Stimulated activated CD4-positive, alpha-beta T cell treated with anti-CD3 and anti-CD28 coated beads, TNF-alpha, amount 100 ng/mL, for 24 hours (primary cell): Measurements from ENCODE around the gene PAXX.
"Not testable (repeated sequence)": the region's sequence is repeated elsewhere in the genome, so short reads cannot be mapped to it uniquely, and the experiment has no call there.

Source experiments
- DNase-seq, 3 experiments: peaks; one replicate each; pipeline ENCODE4 v3.0.0-alpha.2; 2020; ENCODE audit warnings: low read depth in 3 of 3

The PAXX gene

DNA sequence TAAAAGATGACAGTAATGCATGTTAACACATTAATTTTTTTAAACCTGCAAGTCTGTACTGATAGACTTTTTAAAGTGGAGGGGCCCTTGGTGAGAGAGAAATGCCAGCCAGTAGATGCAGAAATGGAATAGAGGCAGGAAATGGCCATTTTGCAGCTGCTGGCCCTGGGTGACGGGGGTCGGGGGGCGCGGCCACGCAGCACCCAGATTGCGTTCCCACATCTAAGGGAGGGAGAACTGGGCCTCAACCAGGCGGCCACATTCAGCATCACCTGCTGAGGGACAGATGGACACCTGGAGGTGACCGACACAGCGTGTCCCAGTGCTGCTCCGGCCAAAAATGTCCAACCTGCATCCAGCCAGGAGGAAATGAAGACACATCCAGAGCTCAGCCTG is 10.4 kb downstream of the PAXX start:
- DNase-seq = no peak

DNA sequence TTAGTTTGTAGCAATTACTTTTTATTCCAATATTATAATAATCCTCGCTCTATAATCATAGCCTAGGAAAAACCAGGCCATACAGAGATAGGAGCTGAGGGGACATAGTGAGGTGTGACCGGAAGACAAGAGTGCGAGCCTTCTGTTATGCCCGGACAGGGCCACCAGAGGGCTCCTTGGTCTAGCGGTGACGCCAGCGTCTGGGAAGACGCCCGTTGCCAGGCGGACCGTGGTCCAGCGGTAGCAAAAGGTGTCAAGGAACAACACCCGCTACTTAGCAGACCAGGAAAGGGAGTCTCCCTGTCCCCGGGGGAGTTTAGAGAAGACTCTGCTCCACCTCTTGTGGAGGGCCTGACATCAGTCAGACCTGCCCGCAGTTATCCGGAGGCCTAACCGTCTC is 12.1 kb downstream of the PAXX start:
- DNase-seq = not testable (repeated sequence)

DNA sequence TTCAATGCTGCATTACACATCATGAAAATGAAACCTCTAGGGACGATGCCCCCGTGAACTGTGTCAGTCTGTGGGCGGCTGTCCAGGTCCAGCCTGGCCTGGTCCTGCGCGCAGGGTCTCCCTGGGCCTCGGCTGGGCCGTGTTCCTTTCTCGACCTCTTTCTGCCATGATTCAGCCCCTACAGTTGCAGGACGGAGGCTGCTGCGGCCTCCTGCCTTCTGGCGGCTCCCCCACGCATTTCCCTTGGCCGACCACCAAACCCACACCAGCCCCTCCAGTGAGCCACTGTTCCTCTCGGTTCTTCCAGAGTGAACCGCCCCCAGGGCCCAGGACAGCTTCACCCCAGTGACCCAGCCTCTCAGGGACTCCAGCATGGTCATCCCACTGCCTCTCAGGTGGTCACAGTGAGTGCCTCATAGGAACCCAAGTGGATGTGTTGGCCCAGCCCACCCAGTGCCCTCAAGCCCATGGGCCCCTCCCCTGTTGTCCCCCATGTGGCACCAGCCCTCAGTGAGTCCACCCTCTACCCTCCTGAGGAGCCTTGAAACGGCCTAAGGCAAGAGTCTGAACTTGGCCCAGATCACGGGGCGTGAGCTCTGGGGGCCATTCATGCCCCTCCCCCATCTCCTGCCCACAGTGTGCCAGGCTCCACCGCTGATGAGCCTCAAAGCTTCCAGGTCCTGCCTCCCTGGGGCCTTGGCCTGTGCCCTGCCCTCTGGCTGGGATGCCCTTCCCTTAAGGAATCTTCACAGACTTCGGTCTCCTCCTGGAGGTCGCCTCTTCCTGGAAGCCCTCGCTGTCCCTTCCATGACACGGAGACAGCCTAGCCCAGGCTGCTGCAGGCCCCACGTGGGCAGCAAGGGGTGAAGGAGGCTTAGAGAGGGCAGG is 14.1 kb downstream of the PAXX start:
- no peak for DNase-seq

DNA sequence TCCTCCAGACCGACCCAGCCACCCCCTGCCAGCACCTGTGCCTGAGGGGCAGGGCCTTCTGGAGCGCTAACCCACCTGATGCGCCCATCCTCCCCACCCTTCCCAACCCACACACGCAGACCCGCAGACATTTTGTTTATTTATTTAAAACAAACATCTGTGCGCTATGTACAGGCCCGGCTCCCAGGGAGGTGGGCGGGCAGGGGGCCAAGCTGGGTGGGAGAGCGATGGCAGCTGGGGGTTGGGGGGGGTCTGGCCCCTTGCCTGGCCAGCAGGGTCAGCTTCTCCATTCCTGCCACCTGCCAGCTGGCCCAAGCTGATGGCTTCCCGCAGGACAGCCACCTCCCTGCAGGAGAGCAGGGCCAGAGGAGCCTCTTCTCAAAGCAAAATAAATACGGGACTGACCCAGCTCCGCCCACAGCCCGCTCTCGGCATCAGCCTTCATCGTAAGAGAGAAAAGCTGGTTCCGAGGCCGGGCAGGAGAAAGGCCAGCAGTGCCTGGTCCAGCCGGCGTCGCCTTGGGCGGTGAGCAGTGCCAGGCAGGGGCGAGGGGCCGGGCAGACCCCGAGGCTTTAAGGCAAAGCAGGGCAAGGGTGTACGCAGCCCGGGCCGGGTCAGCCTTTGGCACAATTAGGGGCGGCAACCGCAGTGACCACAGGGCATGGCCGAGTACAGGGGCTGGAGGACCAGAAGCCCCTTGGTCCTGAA is 15.0 kb downstream of the PAXX start:
- no peak for DNase-seq

DNA sequence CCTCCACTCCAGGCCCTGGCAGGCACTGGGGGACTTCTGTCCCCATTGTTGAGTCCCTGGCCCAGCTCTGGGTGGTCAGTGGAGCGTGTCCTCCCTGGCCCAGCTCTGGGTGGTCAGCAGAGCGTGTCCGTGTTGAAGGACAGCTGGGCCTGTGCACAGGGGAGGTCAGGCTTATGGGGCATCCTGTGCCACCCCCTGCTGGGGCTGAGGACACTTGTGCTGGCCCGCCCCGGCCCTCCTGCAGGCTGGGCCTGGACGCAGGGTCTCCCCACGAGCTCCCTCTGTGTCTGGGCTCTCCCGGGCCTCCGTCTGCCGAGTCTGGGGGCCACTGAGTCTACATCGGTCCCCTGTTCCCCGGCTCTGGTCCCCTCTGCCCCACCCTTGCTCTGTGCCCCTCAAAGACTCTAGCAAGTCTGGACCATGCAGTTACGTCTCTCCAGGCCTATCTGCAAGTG is 15.6 kb downstream of the PAXX start:
- DNase-seq = no peak

DNA sequence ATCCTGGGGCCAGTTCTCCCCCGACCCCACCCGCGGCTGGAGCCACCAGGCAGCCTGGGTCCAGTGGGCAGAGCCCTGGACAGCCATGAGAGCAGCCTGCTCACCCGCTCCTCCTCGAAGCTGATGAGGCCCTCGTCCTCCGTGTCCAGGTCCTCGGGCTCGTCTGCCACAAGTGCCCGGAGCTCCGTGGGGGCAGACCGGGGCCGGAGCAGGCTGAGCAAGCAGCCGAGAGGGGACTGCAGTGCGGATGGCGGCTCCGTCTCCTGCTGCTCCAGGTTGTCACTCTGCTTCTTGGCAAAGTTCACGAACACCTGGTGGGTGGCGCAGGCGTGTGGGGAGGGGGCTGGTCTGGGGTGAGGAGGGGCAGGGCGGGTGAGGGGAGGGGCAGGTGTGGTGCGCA is 16.1 kb downstream of the PAXX start:
- DNase-seq = no peak

DNA sequence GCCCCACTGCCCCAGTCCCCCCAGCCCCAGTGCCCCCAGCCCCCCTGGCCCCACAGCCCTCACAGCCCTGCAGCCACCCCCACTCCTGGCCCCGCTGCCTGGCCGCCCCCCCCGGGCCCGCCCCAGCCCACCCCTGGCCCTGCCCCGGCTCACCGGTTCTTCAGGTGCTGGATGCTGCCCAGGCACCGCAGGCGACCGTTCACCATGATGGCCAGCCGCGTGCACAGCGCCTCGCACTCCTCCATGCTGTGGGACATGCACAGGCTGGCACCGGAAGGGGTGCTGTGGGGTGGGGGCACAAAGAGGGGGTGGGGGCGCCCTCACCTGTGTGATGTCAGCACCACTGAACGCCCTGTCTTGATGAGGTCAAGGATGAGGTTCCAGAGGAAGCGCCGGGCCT is 17.0 kb downstream of the PAXX start:
- no peak for DNase-seq

DNA sequence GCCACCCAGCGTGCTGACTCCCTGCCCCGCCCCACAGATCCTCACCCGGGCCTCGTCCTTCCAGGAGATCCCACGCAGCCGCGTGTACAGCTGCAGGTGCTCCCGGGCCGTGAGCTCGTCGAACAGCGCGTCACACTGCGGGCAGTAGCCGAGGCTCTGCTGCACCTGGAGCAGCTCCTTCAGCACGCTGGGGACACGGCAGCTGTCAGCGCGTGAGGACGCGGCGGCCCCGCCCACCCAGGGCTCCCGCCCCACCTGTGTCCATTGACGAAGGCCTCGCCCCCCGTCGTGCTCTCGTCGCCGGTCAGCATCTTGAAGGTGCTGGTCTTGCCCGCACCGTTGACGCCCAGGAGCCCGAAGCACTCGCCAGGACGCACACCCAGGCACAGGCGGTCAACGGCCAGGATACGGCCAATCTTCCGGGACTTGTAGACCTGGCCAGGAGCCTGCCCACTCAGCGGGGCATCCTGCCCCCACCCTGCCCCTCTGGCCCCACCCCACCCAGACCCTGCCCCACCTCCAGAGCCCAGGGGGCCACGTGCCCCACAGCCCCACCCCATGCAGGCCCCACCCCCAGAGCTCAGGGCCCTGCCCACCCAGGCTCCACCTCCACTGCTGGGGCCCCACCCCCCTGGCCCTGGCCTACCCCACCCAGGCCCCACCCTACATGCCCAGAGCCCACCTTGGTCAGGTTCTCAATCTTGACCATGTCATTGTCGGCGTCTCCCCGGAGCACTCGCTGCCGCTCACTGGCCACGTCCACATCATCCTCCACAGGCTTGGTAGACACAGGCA is 17.9 kb downstream of the PAXX start:
- DNase-seq = no peak

DNA sequence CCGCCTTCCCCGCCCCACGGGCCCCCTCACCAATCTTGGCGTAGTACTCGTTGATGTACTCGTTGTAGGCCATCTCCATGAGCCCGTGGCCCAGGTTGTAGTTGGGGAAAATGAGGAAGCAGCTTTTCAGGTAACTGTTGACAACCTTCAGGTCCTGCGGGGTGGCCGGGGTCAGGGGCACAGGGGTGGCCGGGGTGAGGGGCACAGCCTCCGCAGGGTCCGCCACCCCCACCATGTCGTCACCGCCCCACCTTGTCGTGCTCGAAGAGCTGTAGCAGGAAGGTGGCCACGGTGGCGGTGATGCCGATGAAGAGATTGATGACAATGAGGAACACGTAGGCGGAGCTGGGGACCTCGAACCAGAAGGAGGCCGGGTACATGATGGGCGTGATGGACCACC is 18.9 kb downstream of the PAXX start:
- DNase-seq = no peak

DNA sequence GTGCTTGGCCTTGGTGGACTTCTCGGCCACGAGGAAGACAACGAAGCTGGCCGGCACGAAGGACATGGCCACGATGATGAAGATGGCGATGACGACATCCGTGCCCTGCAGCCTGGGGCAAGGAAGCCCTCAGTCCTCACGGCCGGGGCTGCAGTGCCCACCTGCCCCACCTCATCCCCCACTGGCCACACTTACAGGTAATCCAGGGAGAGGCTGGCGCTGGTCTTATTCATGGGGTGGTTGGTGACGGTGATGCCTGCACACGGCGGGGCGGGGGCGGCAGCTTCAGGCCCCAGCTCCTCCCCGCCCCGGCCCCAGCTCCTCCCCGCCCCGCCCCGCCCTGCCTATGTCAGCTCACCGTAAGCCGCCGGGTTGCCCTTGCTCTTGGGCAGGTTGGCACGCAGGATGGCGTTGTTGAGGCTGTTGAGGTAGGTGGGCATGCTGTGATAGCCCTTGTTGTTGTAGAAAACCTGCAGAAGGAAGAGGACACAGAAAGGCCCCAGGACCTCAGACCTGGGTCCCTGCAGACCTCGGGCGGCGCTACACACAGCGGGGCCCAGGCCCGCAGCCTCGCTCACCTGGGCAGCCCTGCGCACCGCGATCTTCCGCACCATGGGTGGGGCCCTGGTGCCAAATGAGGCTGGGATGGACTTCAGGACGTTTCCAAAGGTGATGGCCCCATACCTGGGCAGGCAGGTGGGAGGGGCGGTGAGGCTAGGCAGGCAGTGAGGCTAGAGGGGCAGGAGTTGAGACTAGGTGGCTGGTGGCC is 19.9 kb downstream of the PAXX start:
- DNase-seq = no peak

DNA sequence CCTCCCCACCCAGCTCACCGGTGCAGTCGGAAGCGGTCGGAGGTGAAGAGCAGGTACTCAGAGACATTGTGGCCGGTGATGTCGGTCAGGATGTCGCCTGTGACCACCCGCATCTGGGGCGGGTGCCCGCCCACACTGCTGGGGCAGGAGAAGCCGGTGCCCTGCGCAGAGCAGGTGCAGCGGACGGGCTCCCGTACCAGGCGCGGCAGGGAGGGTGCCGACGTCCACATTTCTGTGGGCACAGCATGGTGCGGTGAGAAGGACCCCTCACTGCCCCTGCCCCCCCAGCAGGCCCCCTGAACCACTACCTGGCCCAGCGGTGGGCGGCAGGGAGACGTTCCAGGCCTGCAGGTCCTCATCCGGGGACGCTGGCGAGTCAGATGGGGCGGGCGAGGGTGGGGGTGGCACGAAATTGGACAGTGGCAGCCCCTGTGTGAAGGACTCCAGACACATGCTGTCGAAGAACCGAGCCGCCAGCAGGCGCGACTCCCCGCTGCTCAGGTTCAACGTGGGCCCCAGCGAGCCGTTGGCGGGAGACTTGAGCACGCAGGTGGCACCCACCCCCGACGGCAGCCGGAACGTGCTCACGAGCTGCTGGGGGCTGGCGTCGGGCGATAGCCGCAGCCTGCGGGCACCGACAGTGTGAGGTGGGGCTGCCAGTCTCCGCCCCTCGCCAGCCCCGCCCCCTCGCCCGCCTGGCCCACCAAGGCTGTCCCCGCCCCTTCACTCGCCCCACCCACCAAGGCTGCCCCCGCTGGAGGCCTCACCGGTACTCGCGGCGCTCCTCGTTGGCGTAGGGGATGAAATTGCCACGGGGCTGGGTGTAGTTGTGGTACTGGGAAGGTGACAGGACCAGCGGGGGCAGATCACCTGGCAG is 20.7 kb downstream of the PAXX start:
- DNase-seq = no peak

DNA sequence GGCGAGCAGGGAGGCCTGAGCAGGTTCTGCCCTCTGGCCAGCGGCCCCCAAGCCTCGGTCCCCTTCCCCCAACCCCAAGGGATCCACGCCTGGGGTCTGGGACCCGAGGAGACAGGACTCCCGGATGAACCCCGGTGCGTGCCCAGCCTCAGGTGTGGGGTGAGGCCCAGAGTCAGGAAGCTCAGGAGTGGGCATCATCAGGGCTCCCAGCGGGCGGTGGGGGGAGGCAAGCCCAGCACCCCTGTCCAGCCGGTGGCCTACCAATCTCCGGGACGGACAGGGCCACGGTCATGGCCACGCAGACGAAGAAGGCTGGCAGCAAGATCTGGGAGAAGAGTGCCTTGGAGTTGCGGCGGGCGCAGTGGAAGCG is 21.3 kb downstream of the PAXX start:
- DNase-seq = no peak

DNA sequence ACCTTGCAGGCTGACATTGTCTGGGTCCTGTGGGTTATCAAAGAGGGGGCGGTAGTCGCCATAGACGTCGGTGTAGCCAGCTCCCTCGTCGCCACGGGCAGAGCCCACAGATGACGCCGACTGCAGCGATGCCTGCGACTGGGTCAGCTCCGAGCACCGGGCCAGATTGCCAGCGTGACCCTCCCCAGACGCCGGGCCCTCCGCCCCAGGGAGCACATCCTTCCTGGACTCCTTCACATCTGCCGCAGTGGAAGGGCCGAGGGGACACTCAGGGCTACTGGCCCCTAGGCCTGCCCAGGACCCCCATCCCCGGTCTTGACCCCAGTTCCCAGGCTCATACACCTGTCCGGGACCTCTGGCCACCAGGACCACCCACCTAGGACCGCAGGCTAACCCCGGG is 21.9 kb downstream of the PAXX start:
- no peak for DNase-seq

DNA sequence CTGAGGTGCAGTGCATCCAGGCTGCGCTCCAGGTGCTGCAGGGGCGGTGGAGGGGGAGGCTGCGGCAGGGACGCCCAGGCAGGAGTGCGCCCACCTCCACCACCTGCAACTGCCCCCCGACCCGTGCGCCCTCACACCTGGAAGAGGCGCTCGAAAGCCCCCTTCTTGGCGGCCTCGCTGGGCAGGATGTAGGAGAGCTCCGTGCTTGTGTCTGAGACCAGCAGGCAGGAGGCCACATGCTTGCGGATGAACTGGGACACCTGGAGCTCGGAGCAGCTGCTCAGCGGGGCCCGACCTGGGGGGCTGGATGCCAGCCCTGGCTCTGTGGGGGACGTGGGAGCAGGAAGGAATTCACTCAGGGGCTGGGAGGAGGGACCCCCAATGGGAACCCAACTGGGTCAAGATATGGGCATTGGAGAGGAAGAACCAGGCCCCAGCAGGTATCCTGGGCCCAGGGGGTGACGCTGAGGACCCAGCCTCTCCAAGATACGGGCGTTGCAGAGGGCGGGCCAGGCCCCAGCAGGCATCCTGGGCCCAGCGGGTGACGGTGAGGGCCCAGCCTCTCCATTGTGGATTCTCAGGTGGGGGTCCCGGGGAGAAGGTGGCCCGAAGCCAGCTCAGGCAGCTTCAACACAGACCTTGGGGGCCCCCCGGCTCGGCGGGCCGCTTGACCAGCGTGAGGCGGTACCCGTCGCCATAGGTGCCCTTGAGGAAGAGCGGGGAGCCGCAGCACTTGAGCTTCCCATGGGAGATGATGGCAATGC is 22.7 kb downstream of the PAXX start:
- DNase-seq = no peak

DNA sequence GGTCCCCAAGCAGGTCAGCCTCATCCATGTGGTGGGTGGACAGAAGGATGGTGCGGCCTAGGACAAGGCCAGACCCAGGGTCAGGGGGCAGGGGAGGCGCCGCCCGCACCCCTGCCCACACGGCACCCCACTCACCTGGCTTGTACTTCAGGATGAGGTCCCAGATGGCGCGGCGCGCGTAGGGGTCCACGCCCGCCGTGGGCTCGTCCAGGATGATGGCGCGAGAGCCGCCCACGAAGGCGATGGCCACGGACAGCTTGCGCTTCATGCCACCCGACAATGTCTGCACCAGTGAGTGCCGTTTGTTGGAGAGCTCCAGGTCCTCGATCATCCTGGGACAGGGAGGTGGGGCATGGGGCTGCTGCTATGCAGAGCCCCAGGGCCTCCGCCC is 23.3 kb downstream of the PAXX start:
- DNase-seq = no peak

DNA sequence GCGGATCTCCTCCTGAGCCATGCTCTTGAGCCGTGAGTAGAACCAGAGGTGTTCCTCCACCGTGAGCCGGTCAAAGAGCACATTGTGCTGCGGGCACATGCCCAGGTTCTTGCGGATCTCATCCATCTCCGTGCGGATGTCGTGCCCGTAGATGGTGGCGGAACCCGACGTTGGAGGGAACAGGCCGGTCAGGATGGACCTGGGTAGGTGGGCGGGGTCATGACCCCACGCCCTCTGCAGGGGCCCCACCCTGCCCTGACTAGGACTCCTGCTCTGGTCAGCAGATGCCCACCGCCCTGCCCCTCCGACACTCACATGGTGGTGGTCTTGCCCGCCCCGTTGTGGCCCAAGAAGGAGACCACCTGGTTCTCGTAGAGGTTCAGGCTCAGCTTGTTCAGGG is 23.8 kb downstream of the PAXX start:
- no peak for DNase-seq

DNA sequence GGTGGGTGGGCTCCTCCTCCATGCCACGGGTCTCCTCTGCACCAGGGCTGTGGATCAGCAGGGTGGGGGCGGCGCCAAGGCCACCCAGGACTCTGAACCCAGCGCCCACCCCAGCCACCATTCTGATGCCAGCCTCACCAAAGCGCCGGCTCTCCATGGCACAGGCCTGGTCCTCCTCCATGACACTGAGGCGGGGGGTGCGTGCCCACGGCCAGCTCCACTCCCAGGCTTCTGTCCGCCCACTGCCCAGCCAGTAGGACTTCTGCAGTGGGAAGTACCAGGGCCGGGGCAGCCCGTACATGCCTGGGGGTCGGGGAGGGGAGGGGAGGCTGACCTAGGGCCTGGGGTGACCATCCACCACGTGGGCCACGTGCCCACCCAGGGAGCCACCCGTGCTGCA is 24.2 kb downstream of the PAXX start:
- DNase-seq = no peak

DNA sequence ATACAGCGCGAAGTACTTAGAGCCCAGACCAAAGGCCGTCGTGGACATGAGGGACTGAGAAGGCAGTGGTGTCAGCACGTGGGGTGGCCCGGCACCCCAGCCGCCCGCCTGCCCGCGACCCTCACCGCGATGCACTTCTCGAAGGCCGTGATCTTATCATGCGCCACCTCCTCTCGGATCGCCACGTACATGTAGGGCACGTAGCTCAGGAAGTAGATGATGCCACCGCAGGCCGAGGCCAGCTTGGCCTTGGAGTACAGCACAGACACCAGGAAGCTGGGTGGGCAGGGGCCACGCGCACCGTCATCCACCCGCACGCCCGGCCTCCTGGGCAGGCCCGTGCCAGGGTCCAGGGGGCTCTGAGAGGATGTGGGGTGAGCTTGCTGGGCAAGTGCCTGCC is 24.8 kb downstream of the PAXX start:
- DNase-seq = no peak

DNA sequence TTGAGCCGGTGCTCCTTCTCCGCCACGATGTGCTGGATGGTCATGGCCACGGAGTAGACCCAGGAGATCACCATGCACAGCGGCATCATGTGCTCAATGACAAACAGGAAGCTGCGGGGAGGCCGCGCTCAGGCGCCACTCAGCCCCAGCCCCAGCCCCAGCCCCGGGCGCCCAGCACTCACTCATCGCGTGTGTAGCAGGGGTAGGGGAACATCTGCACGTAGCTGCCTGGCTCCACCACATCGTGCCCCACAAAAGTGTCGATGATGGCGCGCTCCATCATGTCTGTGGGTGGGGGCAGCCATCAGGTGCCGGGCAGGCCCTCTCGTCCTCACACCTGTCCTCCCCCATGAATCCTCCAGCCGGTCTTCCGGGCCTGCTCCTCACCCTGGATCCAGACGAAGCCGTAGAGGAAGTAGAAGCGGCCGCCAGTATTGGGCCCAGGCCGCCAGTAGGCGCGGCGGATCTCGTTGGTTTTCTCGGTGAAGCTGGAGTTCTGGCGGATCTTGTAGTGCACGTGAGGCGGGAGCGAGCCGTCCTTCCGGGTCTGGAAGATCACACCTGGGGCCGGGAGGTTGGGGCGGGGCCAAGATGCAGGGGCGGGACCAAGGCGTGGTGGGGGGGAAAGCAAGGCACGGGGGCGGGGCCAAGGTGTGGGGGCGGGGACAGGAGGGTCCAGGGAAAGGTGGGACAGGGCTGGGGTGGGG is 25.7 kb downstream of the PAXX start:
- no peak for DNase-seq
